Neutrophil (primary cell): Measurements from ENCODE around the gene TMEM51.

Source experiments
- H3K27ac ChIP-seq: fragments of 200-600 bp; sonication (generic); 2 replicates; pipeline ENCODE4 v1.5.1; 2016; ENCODE audit warnings: mild to moderate bottlenecking, moderate library complexity
- H3K27me3 ChIP-seq: fragments of 200-600 bp; sonication (generic); 2 replicates; pipeline ENCODE4 v1.6.0; 2016; ENCODE audit warnings: mild to moderate bottlenecking
- H3K36me3 ChIP-seq: fragments of 200-600 bp; sonication (generic); 2 replicates; pipeline ENCODE4 v1.5.1; 2017
- H3K4me1 ChIP-seq, 2 experiments: fragments of 200-600 bp in 1 of 2; sonication (generic) in 1 of 2; 1 replicate in 1 of 2; 2 replicates in 1 of 2; pipeline versions ENCODE4 v1.5.1 to v1.6.1; 2013 to 2016; ENCODE audit warnings: low read depth in 1 of 2, low read length in 1 of 2, mild to moderate bottlenecking in 1 of 2, moderate library complexity in 1 of 2; ENCODE audit not compliant: control insufficient read depth in 1 of 2, insufficient read depth in 1 of 2
- H3K4me3 ChIP-seq, 2 experiments: fragments of 200-600 bp in 1 of 2; sonication (generic) in 1 of 2; 1 replicate in 1 of 2; 2 replicates in 1 of 2; pipeline ENCODE4 v1.5.1; 2013 to 2016; ENCODE audit warnings: low read depth in 1 of 2, low read length in 1 of 2, mild to moderate bottlenecking in 1 of 2, moderate library complexity in 1 of 2
- H3K9me3 ChIP-seq: fragments of 200-600 bp; sonication (generic); 2 replicates; pipeline ENCODE4 v1.5.1; 2016
- TF ChIP-seq, protein P1 (sequence below): fragments of 200-600 bp; sonication (generic); IDR thresholded peaks from 2 replicates; pipeline ENCODE4 v1.5.1; 2016; ENCODE audit warnings: antibody characterized with exemption

TMEM51 gene

DNA sequence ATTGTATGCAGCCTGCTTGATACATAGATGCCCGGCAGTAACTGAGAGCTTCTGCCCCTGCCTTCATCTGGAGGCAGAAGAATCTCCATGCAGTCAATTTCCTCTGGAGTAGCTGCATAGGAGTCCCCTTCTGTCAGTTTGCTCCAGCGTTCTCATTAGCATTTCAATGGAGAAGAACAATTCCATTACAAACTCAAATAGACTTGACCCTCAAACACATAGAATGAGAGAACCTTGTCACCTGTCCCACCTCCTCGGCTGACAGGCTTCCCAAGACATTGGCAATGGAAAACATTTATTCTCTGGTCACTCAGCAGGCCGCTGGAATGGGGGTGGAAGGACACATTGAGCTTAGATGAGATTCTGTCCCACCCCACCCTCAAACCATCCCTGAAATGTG, 45.6 kb upstream of the TMEM51 start:
- no peaks in the 10 kb centered on the region for H3K36me3 ChIP-seq
- TF ChIP-seq, protein P1, sequence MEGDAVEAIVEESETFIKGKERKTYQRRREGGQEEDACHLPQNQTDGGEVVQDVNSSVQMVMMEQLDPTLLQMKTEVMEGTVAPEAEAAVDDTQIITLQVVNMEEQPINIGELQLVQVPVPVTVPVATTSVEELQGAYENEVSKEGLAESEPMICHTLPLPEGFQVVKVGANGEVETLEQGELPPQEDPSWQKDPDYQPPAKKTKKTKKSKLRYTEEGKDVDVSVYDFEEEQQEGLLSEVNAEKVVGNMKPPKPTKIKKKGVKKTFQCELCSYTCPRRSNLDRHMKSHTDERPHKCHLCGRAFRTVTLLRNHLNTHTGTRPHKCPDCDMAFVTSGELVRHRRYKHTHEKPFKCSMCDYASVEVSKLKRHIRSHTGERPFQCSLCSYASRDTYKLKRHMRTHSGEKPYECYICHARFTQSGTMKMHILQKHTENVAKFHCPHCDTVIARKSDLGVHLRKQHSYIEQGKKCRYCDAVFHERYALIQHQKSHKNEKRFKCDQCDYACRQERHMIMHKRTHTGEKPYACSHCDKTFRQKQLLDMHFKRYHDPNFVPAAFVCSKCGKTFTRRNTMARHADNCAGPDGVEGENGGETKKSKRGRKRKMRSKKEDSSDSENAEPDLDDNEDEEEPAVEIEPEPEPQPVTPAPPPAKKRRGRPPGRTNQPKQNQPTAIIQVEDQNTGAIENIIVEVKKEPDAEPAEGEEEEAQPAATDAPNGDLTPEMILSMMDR: no peak
- H3K27me3 ChIP-seq: peaks cover 9% of the 10 kb centered on the region
- H3K4me1 ChIP-seq: no peaks in the 10 kb centered on the region
- no peak overlapping the region for H3K4me3 ChIP-seq
- no peak overlapping the region for H3K27ac ChIP-seq
- H3K9me3 ChIP-seq: no peaks in the 10 kb centered on the region

DNA sequence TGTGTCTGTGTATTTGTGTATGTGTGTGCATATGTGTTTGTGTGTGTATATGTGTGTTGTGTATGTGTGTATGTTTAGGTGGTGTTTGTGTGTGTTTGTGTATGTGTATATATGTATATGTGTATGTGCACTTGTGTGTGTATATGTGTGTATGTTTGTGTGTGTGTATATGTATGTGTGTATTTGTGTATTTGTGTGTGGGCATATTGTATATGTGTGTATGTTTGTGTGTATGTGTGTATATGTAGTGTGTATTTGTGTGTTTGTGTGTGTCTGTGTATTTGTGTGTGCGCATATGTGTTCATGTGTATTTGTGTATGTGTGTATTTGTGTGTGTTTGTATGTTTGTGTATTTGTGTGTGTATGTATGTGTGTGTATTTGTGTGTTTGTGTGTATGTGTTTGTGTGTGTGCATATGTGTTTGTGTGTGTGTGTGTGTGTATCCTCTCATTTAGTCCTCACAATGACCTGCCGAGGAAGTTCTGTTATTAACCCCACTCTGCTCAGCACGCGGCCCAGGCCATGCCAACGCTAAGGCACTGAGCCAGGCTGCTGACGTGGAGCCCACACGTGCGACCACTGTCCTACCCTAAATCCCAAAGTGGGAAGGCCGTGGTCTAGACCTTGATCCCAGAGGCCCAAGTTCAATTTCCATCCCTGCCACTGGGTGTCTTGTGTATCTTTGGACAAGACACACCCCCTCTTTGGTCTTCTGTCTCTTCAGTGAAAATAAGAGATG, 43.2 kb upstream of the TMEM51 start:
- TF ChIP-seq, protein P1: no peak
- H3K27me3 ChIP-seq: peaks cover 9% of the 10 kb centered on the region
- H3K27ac ChIP-seq: no peak overlapping the region
- no peaks in the 10 kb centered on the region for H3K36me3 ChIP-seq
- H3K4me1 ChIP-seq: no peaks in the 10 kb centered on the region
- H3K9me3 ChIP-seq: no peaks in the 10 kb centered on the region
- no peak overlapping the region for H3K4me3 ChIP-seq

DNA sequence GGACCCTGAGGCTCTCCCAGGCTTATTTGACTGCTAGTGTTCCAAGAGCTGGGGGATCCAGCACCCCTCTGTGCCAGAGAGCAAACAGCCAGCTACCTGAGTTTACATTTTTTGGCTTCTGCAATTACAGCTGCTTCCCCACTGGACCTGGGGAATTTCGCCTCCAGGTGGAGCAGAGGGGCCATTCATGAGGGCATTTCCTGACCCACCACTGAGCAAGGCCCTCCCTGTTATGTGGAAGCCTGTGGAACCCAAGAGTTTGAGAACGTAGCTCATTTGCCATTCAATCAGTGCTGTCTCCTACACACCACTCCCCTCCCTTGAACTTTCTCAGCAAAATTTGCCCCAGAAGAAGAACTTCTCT, 42.7 kb upstream of the TMEM51 start:
- Histone ChIP-seq H3K4me1 (no peaks in the 10 kb centered on the region), H3K4me3 (no peak overlapping the region), H3K9me3 (no peaks in the 10 kb centered on the region), H3K27ac (no peak overlapping the region), H3K36me3 (no peaks in the 10 kb centered on the region), H3K27me3 (peaks cover 9% of the 10 kb centered on the region)
- TF ChIP-seq, protein P1: no peak

DNA sequence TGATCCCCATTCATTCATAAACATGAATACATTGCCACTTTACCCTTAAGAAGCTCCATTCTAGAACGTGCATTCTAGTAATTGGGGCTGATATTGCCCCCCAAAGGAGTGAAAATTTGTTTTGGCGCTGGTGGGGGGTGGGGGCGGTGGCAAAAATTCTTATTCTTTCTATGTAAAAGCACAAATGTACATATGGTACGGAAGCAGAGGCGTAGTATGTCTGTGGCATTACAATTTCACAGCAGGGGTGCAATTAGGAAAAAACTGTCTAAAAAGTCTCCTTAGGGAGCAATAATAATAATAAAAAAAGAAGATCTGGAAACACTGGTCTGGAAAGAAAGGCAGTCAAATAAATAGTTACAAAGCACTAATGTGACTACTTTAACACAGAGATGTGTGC, 40.4 kb upstream of the TMEM51 start:
- Histone ChIP-seq H3K27me3 (peaks cover 9% of the 10 kb centered on the region), H3K27ac (no peak overlapping the region), H3K4me3 (no peak overlapping the region), H3K9me3 (no peaks in the 10 kb centered on the region), H3K4me1 (no peaks in the 10 kb centered on the region), H3K36me3 (no peaks in the 10 kb centered on the region)
- TF ChIP-seq, protein P1: no peak

DNA sequence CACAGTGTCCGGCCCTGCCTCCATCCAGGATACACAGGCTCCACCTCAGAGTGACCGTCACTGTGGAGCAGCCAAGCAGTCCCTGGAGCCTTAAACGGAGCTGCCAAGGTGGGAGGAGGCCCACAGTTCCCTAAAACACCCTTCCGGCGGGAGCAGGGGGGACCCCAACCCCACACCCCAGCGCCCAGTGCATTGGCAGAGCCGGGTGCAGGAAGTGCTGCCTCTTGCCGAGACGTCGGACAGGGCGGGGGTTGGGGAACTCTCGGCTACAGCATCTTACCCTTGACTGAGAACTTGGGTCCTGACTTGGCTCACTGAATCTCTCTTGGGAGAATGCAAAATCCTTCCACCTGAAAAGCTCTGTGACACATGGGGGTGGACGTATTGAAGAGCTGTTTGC, 38.7 kb upstream of the TMEM51 start:
- Histone ChIP-seq H3K4me3 (no peak overlapping the region), H3K36me3 (no peaks in the 10 kb centered on the region), H3K9me3 (no peaks in the 10 kb centered on the region), H3K27me3 (peaks cover 9% of the 10 kb centered on the region), H3K27ac (no peak overlapping the region), H3K4me1 (no peaks in the 10 kb centered on the region)
- TF ChIP-seq, protein P1: no peak
